GM12878 (cell line): ENCODE data around the gene SLC4A2.

Source experiments
- CBFB ChIP-seq: IDR thresholded peaks from 2 replicates; pipeline ENCODE4 v1.6.1; 2016; ENCODE audit warnings: antibody characterized with exemption, low read depth
- CEBPB ChIP-seq, 2 experiments: fragments of 150-350 bp in 1 of 2; IDR thresholded peaks; 2 replicates each; pipeline ENCODE4 v1.6.1; 2012 to 2014; ENCODE audit warnings: low read depth in 2 of 2, low read length in 2 of 2, borderline replicate concordance in 1 of 2, inconsistent platforms in 1 of 2
- EP300 ChIP-seq, 2 experiments: fragments of 150-350 bp in 1 of 2; IDR thresholded peaks; 2 replicates each; pipeline ENCODE4 v1.6.1; 2011 to 2012; ENCODE audit warnings: low read depth in 2 of 2, low read length in 2 of 2, borderline replicate concordance in 1 of 2, improper control_type of control experiment in 1 of 2, inconsistent platforms in 1 of 2; ENCODE audit not compliant: control insufficient read depth in 1 of 2
- PKNOX1 ChIP-seq: fragments of 450-650 bp; IDR thresholded peaks from 2 replicates; pipeline ENCODE4 v1.6.1; 2016; ENCODE audit warnings: mild to moderate bottlenecking
- RAD21 ChIP-seq: IDR thresholded peaks from 2 replicates; pipeline ENCODE4 v1.6.1; 2011; ENCODE audit warnings: mild to moderate bottlenecking, low read depth, low read length, moderate library complexity; ENCODE audit not compliant: insufficient read depth
- SIN3A ChIP-seq: IDR thresholded peaks from 2 replicates; pipeline ENCODE4 v1.6.1; 2012; ENCODE audit warnings: low read depth, low read length, improper control_type of control experiment
- SP1 ChIP-seq: IDR thresholded peaks from one replicate; pipeline ENCODE4 v1.6.1; 2011; ENCODE audit warnings: low read depth, low read length
- TAF1 ChIP-seq: IDR thresholded peaks from 2 replicates; pipeline ENCODE4 v1.6.1; 2011; ENCODE audit warnings: mild to moderate bottlenecking, low read depth, low read length, borderline replicate concordance
- TF ChIP-seq, protein P1 (sequence below): fragments of 450-650 bp; IDR thresholded peaks from 2 replicates; pipeline ENCODE4 v1.6.1; 2017; ENCODE audit warnings: antibody characterized with exemption, mild to moderate bottlenecking, moderate library complexity
- TF ChIP-seq, protein P2 (sequence below): IDR thresholded peaks from 2 replicates; pipeline ENCODE4 v1.6.1; 2012; ENCODE audit warnings: low read depth, low read length, improper control_type of control experiment
- TF ChIP-seq, protein P3 (sequence below), 3 experiments: IDR thresholded peaks in 2 of 3; conservative IDR thresholded peaks in 1 of 3; 2 replicates each; pipeline ENCODE4 v1.5.1; 2011; ENCODE audit warnings: low read depth in 3 of 3, low read length in 3 of 3, mild to moderate bottlenecking in 3 of 3, control low read depth in 2 of 3, moderate library complexity in 2 of 3, inconsistent platforms in 1 of 3, mixed read lengths in 1 of 3; ENCODE audit not compliant: control insufficient read depth in 2 of 3, insufficient read depth in 1 of 3; ENCODE audit errors: extremely low read depth in 1 of 3

DNA sequence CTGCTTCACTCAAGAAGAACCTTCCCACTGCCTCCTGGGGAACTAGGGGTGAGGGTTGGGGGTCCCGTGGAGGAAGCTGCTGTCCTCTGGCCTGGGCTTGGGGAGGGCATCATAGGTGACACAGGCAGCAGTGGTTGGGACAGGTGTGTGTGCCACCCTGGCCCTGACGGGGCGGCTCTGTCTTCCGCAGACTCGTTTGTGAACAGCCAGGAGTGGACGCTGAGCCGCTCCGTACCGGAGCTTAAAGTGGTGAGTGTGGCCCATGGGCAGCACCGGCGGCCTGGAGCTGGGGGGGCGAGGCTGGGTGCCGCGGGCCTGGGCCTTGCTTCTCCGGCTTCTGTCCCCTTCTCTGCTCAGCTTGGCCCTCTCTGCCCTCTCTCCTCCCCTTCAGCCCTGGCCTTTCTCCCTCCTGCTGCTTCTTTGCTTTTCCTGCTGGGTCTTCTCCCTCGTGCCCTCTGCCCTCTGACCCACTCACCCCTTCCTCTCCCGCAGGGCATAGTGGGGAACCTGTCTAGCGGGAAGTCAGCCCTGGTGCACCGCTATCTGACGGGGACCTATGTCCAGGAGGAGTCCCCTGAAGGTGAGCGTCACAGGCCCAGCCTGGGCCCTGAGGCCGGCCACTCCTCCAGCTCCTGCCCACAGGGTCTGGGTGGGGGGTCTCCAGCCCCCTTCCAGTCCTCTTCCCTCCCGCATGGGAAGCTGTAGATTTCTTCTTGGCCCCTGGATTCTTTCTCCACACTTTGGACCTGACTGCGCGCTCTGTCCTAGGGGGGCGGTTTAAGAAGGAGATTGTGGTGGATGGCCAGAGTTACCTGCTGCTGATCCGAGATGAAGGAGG lies 57.4 kb downstream of the SLC4A2 start:
- TF ChIP-seq PKNOX1 (no peak), CEBPB (IDR thresholded peaks at IDR 0.05; ENCODE audit: borderline replicate concordance in 1 of 2, low read depth in 2 of 2, low read length in 2 of 2) (no peak), TAF1 (no peak), CBFB (no peak), SIN3A (no peak), RAD21 (no peak), EP300 (IDR thresholded peaks at IDR 0.05; ENCODE audit: borderline replicate concordance in 1 of 2, control insufficient read depth in 1 of 2, low read depth in 2 of 2, low read length in 2 of 2) (no peak), SP1 (no peak)
- TF ChIP-seq, protein P1, sequence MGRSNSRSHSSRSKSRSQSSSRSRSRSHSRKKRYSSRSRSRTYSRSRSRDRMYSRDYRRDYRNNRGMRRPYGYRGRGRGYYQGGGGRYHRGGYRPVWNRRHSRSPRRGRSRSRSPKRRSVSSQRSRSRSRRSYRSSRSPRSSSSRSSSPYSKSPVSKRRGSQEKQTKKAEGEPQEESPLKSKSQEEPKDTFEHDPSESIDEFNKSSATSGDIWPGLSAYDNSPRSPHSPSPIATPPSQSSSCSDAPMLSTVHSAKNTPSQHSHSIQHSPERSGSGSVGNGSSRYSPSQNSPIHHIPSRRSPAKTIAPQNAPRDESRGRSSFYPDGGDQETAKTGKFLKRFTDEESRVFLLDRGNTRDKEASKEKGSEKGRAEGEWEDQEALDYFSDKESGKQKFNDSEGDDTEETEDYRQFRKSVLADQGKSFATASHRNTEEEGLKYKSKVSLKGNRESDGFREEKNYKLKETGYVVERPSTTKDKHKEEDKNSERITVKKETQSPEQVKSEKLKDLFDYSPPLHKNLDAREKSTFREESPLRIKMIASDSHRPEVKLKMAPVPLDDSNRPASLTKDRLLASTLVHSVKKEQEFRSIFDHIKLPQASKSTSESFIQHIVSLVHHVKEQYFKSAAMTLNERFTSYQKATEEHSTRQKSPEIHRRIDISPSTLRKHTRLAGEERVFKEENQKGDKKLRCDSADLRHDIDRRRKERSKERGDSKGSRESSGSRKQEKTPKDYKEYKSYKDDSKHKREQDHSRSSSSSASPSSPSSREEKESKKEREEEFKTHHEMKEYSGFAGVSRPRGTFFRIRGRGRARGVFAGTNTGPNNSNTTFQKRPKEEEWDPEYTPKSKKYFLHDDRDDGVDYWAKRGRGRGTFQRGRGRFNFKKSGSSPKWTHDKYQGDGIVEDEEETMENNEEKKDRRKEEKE = no peak
- TF ChIP-seq, protein P2, sequence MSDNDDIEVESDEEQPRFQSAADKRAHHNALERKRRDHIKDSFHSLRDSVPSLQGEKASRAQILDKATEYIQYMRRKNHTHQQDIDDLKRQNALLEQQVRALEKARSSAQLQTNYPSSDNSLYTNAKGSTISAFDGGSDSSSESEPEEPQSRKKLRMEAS = no peak
- TF ChIP-seq, protein P3, sequence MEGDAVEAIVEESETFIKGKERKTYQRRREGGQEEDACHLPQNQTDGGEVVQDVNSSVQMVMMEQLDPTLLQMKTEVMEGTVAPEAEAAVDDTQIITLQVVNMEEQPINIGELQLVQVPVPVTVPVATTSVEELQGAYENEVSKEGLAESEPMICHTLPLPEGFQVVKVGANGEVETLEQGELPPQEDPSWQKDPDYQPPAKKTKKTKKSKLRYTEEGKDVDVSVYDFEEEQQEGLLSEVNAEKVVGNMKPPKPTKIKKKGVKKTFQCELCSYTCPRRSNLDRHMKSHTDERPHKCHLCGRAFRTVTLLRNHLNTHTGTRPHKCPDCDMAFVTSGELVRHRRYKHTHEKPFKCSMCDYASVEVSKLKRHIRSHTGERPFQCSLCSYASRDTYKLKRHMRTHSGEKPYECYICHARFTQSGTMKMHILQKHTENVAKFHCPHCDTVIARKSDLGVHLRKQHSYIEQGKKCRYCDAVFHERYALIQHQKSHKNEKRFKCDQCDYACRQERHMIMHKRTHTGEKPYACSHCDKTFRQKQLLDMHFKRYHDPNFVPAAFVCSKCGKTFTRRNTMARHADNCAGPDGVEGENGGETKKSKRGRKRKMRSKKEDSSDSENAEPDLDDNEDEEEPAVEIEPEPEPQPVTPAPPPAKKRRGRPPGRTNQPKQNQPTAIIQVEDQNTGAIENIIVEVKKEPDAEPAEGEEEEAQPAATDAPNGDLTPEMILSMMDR (IDR thresholded peaks at IDR 0.05 in 2 of 3, conservative IDR thresholded peaks at IDR 0.05 in 1 of 3; ENCODE audit: control insufficient read depth in 2 of 3, extremely low read depth in 1 of 3, insufficient read depth in 1 of 3, low read depth in 3 of 3, low read length in 3 of 3) = no peak
